HG03442 (cell line): ENCODE results near the gene PHLPP2.
"Not testable (repeated sequence)": the region's sequence is repeated elsewhere in the genome, so short reads cannot be mapped to it uniquely, and the experiment has no call there.

ENCODE experiments used
- ATAC-seq: cut with Tn5 transposase; IDR thresholded peaks from one replicate; pipeline ENCODE4 v1.9.1; 2021; ENCODE audit warnings: mild to moderate bottlenecking, moderate library complexity; ENCODE audit not compliant: unreplicated experiment

The PHLPP2 gene

DNA sequence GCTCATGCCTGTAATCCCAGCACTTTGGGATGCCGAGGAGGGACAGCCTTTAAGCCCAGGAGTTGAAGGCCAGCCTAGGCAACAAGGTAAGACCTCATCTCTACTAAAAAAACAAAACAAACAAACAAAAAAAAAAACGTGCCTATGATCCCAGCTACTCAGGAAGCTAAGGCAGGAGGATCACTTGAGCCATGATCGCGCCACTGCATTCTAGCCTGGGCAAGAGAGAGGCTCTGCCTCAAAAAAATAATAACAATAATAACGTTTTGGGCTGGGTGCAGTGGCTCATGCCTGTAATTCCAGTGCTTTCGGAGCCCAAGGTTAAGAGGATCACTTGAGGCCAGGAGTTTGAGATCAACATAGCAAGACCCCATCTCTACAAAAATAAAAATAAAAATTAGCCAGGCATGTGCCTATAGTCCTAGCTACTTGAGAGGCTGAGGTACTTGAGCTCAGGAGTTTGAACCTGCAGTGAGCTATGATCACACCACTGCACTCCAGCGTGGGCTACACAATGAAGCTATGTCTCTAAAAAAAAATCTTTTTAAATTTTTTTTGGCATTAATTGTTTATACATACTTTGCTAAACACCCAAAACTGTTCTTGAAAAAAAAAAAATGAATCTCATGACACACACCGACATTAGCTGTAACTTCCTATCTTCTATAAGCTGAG, 3.3 kb downstream of the PHLPP2 start:
- no peak for ATAC-seq

DNA sequence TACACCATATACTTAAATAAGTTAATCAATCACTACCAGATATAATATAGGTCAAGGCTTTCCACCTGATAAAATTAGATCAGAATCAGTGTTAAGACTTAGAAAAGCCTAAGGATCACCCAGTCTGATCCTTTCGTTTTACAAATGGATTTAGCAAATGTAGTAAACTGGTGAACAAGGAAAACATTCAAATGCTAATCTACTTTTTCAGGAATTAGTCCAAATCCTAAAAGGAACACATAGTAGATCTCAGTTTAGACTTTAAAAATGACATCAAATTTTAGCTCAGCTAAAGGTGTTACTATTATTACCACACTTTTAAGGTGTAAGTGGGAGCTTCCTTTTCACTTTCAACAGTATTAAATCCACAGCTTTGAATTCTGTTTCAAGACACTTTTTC, 12.0 kb downstream of the PHLPP2 start:
- no peak for ATAC-seq

DNA sequence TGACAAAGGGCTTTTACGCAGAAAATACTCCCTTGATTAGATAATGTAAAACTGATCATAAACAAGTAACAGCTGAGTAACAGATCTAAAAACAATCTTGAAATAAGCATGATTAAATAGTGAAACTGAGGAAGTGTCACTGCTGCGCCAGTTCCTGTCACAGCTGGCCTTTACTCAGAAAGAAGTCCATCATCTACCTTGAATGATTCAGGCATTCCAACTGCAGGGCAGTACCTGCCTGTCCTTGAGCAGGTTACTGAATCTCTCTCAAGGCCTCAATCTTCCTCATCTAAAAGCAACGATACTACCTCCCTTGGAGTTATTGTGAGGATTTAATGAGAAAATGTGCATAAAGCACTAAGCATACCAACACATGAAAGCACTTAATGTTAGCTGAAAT, 12.7 kb downstream of the PHLPP2 start:
- ATAC-seq, result no peak

DNA sequence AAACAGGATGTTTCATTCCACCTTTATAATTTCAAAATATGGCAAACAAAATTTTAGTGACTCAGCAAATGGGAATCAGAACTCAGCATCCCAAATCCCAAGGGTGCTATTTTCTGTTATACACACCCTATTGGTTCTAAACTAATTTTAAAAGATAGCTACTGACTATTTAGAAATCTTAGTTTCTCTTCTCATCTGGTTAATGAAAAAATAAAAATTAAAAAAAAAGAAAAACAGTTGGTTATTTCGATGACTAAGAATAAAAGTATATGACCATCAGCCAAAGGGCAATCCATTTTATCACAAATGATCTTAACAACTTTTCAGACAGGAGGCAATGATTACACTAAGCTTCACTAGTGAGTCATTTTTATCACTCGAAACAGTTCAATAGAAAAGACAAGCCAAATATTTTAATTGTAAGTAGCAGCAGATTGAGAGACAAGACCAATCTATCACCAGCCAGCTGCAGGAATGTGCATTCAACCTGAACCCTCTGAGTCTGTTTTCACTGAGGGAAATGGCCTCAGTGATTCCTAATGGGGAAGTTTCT, 15.2 kb downstream of the PHLPP2 start:
- no peak for ATAC-seq

DNA sequence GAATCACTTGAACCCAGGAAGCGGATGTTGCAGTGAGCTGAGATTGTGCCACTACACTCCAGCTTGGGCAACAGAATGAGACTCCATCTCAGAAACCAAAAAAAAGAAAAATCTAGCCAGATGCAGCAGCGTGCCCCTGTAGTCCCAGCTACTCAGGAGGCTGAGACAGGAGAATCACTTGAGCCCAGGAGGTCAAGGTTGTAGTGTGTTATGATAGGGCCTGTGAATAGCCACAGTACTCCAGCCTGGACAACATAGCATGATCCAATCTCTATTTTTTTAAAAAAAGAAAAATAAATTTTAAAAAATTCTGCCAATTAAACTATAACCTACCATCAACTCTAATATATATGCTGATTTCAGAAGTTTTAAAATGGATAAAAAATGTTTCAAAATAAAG, 15.8 kb downstream of the PHLPP2 start:
- ATAC-seq, result no peak

DNA sequence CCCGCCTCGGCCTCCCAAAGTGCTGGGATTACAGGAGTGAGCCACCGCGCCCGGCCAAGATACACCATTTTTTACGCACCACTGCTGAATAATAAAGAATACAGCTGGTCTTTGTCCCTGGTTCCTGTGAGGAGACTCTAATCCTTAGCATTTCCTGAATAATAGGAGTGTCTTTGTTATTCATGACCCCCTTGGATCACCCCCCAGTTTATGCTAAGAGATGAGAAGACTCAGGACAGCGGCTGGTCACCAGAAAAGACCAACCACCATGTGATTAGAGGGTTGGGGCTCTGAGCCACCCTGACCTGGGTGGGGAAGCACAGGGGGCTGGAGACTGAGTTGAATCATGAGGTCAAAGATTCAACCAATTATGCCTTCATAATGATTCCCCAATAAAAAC, 17.3 kb downstream of the PHLPP2 start:
- ATAC-seq, result no peak

DNA sequence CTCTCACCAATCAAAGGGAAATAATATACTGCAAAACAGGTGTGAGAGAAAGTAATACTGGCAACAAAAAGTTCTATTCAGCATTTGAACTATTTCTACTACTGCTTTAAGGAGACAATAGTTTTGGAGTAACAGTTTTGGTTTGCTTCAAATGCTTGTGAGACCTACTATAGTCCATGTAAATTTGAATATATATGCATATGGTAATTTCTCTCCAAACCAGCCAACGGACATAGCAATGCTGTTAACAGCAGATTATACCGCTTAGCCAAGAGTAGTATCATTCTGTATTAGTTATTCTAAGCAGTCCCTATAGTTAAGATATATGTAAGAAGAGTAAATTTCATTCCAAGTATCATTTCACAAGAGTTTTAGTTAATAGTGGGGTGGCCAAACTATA, 18.5 kb downstream of the PHLPP2 start:
- ATAC-seq, result no peak

DNA sequence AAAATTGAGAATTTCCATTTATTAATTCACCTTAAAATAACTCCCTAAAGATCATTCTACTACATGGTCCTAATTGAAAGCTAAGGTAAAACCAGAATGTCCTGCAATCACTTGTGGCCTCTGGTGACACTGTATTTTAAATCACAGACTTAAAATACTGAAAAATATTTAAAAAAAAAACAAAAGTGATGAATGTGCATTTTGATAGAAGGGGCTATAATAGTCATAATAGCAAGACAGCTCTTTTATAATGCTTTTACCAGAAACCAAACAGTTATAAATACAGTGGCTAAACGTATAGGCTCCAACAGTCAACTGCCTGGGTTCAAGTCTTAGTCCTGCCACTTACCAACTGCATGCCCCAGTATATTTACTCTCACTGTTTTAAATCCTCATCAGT, 21.2 kb downstream of the PHLPP2 start:
- no peak for ATAC-seq

DNA sequence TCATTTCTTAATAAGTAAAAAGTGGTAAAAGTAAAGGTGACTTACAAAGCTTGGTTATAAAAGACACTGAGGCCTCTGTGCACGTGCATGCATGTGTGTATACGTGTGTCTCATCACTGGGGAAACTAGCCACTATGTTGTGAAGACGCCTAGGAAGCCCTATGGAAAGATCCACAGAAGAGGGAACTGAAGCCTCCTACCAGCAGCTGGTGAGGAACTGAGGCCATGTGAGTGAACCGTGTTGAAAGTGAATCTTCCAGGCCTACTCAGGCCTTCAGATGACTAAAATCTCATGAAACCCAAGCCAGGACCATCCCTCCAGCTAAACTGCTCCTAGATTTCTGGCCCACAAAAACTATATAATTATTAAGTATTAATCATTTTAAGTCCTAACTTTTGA, 23.7 kb downstream of the PHLPP2 start:
- no peak for ATAC-seq

DNA sequence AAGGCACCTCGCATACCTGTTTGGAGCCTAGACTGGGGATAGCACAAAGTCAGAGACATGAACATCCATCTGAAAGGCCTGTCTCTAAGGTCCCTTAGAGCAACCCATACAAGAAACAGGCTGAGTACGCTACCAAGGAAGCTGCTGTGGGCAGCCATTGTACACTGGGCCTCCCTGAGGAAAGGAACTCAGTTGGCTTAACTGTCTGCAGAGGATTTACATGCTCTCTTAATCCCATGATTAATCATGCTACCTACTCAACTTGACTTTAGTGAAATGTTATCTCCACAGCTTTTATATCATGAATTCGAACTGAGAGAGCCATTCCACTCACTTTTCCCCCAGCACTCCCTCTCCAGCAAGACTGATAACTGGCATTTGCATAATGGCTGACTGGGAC, 26.0 kb downstream of the PHLPP2 start:
- ATAC-seq, result no peak

DNA sequence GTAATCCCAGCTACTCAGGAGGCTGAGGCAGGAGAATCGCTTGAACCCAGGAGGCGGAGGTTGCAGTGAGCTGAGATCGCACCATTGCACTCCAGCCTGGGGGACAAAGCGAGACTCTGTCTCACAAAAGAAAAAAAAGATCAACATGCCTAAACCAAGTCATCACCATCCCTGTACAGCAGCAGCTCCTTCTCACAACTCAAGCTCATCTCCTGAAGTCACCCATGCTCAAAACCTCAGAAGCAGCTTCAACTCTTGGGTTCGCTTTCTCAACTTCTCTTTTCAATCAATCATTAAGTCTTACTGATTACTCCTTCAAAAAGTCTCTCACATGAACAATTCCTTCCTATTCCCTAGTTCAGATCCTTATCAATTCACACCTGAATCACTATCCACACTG, 31.3 kb downstream of the PHLPP2 start:
- ATAC-seq, result no peak

DNA sequence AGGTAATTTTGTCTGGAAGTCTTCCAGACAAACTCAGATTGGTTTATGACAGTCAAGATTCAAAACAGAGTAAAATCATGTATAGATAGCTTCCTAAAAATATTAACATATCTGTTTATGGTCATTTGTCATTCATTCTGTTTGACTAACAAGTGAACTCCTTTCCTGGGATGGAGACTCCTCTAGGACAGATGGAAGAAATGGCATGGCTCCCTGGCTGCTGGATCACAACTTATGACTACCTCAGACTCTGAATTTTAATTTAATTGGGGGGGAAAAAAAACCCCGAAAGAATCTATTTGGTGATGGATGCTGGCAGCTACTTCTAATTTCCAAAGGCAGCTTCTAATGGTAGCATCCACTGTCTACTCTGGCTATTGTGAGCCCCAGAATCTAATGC, 34.6 kb downstream of the PHLPP2 start:
- ATAC-seq, result no peak

DNA sequence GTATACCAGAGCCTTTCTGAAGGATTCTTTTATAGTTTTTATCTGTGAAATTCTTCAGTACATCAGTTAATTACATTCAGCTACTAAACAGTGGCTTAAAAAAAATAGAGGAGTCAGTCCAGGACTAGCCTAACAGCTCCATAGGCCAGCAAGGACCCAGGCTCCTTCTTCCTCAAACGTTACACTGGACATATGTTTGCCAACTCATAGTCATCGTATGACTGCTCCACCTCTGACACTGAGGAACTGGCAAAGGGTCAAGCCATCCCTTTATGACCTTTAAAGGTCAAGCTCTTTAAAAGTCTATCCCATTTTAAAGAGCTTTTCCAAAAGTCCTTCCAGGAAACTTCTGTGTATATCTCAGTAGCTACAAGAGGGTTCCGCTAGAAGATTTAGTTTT, 36.6 kb downstream of the PHLPP2 start:
- ATAC-seq, result no peak

DNA sequence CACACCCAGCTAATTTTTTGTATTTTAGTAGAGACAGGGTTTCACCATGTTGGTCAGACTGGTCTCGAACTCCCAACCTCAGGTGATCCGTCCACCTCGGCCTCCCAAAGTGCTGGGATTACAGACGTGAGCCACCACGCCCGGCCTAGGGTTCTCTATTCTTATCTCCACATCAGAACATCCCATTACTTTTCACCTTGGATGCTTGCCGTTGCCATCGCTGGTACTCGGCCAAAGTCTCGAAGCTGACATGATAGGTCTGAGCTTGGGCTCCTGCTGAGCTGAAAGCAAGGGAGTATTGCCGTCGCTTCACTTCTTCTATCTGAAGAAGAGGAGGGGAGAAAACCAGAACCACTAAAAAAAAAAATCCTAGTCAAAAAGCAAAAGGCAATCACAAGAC, 40.2 kb downstream of the PHLPP2 start:
- ATAC-seq, result not testable (repeated sequence)

DNA sequence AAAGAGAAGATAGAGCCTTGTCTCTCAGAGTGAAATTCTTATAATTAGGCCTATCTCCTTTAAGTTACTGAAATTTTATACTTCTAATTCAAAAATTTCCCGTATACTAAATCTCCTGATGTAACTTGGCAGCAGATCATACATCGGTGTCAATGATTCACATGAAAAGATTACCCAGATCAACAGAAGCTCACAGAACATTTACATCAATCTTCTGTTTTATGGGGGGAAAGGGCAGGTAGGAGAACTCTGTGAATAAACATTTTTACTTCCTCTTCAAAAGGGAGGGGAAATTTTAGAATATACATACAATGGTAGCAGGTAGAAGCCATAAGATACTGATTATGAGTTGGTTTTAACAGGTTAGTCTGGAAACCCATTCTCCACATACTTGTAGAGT, 43.1 kb downstream of the PHLPP2 start:
- ATAC-seq, result no peak

DNA sequence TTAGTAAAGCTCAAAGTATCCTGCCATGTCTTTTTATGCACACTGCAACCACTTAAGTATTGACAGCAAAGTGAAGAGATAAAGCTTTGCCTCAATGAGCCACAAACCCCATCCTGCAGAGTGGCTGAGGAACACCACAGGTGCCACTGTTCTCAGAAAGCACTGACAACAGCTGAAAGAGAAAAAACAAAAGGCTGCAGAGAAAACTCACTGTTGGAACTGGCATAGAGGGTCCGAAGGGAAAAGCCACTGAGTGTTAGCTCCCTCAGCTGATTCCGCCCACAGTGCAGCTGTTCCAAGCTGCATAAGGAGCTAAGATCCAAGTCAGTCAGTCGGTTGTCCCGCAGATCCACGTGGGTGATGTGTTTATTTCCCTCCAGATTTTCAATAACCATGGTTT, 48.3 kb downstream of the PHLPP2 start:
- ATAC-seq, result no peak

DNA sequence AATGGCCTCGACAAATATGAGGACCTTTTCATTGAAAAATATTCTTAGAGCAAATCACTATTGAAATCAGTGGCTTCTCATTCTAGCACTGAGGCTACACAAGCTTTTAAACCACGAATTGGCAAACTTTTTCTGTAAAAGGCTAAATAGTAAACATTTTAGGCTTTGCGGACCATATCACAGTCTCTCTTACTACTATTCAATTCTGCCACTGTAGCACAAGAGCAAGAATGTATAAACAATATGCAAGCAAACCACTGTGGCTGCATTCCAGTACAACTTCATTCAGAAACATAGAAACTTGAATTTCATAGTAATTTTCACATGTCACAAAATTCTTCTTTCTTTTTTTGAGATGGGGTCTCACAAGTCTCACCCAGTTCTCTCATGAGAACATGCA, 49.1 kb downstream of the PHLPP2 start:
- no peak for ATAC-seq

DNA sequence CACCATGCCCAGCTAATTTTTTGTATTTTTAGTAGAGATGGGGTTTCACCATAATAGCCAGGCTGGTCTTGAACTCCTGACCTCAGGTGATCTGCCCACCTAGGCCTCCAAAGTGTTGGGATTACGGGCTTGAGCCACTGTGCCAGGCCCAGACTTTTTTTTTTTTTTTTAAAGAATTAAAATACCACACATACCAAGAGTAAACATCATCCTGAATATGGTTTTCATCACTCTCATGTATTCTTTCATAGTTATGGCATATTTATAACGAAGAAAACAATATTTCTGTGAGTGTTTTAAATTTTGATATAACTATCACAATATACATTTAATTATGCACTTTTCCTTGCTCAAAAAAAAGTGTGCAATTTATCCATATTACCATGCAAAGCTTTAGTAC, 50.3 kb downstream of the PHLPP2 start:
- ATAC-seq, result no peak

DNA sequence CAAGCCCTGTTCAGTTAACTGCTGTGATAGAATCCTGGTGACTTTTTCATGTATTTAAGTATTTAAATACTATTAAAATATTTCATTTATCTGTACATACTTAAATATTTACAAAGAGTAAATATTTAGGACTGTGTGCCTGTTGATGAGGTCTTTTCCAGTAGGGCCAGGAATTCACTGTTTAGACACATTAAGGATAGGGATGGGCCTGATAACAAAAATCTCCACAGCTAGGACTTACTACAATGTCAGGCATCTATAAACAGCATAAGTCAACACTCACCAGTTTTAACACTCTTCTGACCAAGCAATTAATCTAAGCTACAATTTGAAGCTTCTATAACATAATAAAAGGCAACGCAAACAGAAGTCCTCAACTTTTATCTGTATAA, 50.9 kb downstream of the PHLPP2 start:
- ATAC-seq, result no peak

DNA sequence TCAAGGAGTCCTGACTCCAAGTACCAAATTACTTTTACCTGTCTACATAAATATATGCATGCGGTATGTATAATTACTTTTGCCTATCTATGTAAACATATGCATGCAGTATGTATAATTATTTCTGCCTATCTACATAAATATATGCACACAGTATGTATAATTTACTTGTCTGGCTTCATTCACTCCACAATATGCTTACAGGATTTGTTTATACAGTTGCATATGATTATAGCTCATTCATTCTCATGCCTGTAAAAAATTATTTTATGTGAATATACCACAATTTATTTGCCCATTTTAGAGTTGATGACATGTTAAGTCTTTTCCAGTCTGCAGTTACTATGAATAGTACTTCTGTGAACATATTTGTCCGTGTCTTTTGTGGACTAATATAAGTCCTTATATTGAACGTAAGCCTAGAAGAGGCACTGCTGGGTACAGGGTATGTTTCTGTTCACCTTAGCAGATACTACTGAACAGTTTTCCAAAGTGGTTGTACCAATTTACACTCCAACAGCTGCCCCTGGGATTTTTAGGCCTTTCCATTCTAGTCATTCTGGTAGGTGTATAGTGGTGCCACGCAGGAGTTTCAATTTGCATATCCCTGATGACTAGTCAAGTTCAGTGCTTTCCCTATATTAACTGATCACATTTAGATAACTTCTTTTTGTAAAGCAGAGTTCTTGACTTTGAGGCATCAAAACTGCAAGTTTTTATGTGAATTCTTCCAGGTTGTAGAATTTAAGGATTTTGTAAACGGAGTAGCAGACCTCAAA, 51.5 kb downstream of the PHLPP2 start:
- ATAC-seq, result no peak

DNA sequence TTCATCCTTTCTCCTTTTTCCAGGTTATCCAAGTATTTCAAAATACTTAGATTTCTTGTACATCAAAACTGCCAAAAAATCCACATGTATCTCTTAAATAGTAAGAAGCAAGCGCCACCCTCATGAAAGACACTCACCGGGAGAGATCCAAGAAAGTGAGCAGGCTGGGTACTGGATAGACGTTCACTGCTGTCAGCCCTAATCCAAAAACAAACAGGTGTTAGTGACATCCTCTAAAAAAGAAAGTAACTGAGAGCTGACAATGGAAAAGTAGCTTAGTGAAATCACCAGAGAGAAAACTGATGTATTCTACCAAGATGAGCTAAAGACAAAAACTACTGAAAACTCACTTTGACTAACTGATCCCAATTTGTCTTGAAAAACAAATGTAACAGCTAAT, 52.4 kb downstream of the PHLPP2 start:
- ATAC-seq, result no peak

DNA sequence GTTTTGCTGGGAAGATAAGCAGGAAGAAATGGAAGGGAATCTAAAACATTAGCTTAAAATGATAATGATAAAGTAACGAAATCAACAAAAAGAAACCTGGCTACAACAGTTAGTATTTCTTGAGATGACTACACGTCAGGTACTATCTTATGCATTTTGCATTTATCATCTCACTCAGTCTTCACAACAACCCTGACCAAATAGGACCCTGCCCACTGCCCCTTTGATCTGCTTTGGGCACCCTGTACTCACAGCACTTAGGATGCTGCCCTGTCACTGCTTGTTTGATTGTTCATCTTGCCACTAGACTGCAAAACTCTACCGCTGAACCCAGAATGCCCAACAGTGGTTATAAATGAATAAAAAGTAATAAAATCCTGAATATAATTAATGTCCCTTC, 53.3 kb downstream of the PHLPP2 start:
- no peak for ATAC-seq

DNA sequence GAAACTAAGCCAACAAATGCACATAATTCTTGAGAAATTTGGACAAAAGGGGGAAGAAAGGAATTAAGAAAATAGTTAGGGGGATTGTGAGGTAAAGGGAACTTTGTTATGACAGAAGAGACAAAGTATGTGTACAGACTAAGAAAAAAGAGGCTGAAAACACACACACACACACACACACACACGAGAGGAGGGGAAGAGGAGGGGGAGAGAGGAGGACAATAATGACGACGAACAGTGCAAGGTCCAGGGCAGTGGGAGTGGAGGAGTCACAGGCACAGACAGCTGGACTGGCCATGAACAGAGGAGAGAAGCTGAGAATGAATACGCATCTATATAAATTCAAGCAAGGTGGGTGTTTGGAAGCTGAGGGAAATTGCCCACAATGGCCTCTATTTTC, 54.0 kb downstream of the PHLPP2 start:
- ATAC-seq, result no peak
